Peyer's patch (tissue), 4 donors: ENCODE measurements around the gene MYCBPAP.

ENCODE experiments used
- POLR2A ChIP-seq, 2 donors: fragments of 450-650 bp; IDR thresholded peaks; one replicate each; pipeline ENCODE4 v1.5.1; 2017; ENCODE audit warnings: antibody characterized with exemption in 2 of 2, mild to moderate bottlenecking in 2 of 2, moderate library complexity in 2 of 2
- TF ChIP-seq, protein P1 (sequence below), 6 experiments: fragments of 450-650 bp in 4 of 6; fragments of 200-600 bp in 2 of 6; sonication (generic) in 1 of 6; IDR thresholded peaks; one replicate each; pipeline ENCODE4 v1.5.1; 2017 to 2019; ENCODE audit warnings: antibody characterized with exemption in 6 of 6, mild to moderate bottlenecking in 3 of 6, moderate library complexity in 1 of 6

DNA sequence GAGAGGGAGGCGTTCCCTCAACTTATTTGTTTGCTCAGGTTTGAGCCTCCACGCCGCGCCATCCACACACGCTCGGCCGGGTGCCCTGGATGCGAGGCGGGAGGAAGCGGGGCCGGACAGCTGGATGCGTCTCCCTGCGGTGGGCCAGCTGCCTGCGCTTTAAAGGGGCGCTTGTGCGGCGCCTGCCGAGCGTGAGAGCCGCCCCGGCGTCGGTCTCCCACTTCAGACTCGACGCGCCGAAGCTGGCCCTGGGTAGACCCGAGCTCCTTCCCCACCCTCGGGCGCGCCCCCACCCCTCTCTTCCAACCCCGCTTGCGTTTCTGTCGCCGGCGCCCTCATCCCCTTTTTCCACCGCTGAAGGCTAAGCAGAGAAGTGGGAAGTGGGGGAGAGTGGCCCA, 39.0 kb upstream of the MYCBPAP start:
- TF ChIP-seq, protein P1, sequence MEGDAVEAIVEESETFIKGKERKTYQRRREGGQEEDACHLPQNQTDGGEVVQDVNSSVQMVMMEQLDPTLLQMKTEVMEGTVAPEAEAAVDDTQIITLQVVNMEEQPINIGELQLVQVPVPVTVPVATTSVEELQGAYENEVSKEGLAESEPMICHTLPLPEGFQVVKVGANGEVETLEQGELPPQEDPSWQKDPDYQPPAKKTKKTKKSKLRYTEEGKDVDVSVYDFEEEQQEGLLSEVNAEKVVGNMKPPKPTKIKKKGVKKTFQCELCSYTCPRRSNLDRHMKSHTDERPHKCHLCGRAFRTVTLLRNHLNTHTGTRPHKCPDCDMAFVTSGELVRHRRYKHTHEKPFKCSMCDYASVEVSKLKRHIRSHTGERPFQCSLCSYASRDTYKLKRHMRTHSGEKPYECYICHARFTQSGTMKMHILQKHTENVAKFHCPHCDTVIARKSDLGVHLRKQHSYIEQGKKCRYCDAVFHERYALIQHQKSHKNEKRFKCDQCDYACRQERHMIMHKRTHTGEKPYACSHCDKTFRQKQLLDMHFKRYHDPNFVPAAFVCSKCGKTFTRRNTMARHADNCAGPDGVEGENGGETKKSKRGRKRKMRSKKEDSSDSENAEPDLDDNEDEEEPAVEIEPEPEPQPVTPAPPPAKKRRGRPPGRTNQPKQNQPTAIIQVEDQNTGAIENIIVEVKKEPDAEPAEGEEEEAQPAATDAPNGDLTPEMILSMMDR (IDR thresholded peaks at IDR 0.05): no peak
- no peak for TF ChIP-seq POLR2A (IDR thresholded peaks at IDR 0.05)
